NCI-H2081 treated with DMSO at 0.1 percent for 48 hours (cell line): ENCODE results near the gene BRAP.
"Not testable (repeated sequence)": the region's sequence is repeated elsewhere in the genome, so short reads cannot be mapped to it uniquely, and the experiment has no call there.

Source experiments
- DNase-seq: peaks from one replicate; lab custom pipeline; 2025; lab: John Stamatoyannopoulos, UW

The BRAP gene

DNA sequence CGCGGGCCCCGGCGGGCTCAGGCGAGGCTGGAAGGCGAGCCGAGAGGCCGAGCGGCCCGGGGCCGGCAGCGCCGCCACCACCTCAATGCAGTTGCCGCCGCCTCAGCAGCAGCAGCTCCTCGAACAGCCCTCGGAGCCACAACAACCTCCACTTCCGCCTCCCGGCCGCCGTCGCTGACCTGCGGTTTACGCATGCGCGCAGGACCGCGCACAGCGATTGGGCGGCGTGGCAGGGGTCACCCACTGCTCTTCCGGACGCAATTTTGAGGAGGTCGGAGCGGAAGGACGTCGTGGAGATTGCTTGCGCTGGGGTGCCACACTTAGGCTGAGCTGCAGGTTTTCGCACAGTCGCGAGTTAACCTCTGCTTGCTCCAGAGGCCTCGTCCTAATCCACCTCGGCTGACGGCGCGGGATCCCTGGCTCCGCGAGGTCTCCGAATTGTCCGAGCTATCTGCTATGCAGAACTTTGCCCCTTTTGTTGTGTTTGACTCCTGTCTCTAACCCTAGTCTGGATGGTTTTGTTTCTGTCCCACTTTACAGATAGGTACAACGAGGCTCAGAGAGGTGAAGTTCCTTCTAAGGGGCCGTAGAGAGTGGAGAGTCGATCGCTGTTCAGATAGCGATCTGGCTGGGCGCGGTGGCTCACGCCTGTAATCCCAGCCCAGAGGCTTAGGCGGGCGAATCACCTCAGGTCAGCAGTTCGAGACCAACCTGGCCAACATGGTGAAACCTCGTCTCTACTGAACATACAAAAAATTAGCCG is at the start of gene BRAP, which contains the start of gene ACAD10:
Gene BRAP (minus strand): TSS at position 146 of the 763 bp plus-strand sequence. CDS start 164 bp downstream, outside the sequence.
Gene ACAD10 (plus strand): TSS at position 243 of the 763 bp plus-strand sequence. CDS start 6,657 bp downstream, outside the sequence.
- peak; percentile 75 for DNase-seq

DNA sequence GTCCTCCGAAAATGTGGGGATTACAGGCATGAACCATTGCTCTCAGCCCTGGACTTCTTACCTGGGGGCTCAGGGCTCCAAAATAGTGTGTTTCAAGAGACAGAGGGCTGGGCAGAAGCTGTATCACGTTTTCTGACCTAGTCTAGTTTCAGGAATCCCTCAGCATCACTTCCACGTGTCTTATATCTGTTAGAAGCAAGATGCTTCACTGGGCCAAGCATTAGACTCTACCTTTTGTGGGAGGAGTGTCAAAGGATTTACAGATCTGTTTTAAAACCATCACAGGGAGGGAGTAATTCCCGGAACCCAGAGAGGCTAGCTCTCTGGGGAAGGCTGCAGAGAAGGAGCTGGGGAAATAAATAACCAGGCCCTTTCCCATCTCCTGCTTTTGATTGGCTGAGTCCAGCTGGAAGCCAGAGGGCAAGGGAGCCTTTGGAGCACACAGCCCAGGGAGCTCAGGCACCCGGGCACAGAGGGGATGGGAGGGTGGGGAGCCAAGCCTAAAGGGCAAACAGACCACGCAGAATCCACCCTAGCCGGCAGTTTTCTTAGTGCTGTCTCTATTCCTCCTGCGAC is 47.7 kb upstream of the BRAP start:
- DNase-seq = no peak

DNA sequence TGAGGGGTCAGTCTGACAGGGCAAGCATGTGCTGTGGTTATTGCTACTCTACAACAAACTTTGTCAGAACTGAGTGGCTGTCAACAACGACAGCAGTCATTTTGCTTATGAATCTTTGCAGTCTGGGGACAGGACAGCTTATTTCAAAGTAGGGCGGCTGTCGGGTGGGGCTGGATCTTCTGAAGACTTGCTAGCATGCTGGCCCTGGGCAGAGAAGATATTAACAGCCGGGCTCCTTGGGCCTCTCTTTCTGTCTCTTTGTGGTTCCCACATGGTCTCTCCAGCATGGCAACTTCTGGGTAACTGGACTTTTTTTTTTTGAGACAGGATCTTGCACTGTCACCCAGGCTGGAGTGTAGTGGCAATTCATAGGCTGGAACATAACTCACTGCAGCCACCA is 47.0 kb upstream of the BRAP start:
- DNase-seq = no peak

- no peak for DNase-seq
Measured at GRCh38 chr12:111730420-111730819, 44.7 kb upstream of the BRAP start.

DNA sequence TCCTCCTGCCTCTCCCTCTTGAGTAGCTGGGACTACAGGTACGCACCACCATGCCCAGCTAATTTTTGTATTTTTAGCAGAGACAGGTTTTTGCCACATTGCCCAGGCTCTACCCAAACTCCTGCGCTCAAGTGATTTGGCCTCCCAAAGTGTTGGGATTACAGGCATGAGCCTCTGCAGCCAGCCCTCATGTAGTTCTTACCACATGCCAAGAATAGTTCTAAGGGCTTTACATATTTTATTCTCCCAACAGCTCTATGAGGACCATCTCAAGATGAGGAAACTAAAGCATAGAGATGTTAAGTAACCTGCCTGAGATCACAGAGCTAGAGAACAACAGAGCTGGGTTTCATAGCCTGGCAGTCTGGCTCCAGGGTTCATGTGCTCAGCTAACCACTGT is 43.0 kb upstream of the BRAP start:
- no peak for DNase-seq

DNA sequence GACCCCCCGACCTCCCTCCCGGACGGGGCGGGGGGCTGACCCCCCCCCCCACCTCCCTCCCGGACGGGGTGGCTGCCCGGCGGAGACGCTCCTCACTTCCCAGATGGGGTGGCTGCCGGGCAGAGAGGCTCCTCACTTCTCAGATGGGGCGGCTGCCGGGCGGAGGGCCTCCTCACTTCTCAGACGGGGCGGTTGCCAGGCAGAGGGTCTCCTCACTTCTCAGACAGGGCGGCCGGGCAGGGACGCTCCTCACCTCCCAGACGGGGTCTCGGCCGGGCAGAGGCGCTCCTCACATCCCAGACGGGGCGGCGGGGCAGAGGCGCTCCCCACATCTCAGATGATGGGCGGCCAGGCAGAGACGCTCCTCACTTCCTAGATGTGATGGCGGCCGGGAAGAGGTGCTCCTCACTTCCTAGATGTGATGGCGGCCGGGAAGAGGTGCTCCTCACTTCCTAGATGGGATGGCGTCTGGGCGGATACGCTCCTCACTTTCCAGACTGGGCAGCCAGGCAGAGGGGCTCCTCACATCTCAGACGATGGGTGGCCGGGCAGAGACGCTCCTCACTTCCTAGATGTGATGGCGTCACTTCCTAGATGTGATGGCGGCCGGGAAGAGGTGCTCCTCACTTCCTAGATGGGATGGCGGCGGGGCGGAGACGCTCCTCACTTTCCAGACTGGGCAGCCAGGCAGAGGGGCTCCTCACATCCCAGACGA is 38.0 kb upstream of the BRAP start:
- DNase-seq = not testable (repeated sequence)

- no peak for DNase-seq
Measured at GRCh38 chr12:111720457-111720856, 34.7 kb upstream of the BRAP start.

DNA sequence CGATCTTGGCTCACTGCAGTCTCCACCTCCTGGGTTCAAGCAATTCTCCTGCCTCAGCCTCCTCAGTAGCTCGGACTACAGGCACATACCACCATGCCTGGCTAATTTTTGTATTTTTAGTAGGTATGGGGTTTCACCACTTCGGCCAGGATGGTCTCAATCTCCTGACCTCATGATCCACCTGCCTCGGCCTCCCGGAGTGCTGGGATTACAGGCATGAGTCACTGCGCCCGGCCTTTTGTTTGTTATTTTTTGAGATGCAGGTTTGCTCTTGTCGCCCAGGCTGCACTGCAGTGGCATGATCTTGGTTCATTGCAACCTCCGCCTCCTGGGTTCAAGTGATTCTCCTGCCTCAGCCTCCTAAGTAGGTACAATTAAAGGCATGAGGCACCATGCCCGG is 33.6 kb upstream of the BRAP start:
- not testable (repeated sequence) for DNase-seq

DNA sequence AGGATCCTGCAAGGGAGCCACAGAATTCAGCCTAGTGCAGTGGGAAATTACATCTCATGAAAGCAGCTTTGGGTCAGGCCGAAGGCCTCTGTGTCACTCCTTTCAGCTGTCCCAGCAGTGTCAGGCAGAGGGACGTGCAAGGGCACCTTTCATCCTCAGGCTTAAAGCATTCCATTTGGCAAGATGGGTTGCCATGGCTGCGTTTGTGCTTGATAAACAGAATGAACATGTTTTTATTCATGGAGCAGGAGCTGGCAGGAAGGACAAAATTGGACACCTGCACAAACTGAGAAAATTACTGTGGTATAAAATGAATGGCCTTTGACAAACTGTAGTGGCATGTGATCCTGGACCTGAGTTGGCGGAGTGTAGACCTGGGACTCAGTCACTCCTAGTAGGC is 29.5 kb upstream of the BRAP start:
- DNase-seq = peak; percentile 89

- no peak for DNase-seq
Measured at GRCh38 chr12:111706145-111706544, 20.4 kb upstream of the BRAP start.

GRCh38 chr12:111705672-111706071 is 19.9 kb upstream of the BRAP start:
- no peak for DNase-seq

DNA sequence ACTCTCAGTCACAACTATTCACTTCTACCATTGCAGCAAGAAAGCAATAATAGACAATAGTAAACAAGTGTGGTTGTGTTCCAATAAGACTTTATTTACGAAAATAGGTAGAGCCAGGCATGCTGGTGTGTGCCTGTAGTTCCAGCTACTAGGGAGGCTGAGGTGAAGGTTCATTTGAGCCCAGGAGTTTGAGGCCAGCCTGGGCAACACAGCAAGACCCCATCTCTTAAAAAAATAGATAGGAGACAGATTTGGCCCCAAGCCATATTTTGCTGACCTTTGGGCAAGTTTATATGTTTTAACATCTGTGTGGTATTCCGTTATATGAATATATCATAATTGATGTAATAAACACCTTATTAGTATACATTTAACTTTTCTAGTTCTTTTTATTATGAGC is 14.2 kb upstream of the BRAP start:
- DNase-seq = no peak

- no peak for DNase-seq
Measured at GRCh38 chr12:111693818-111694217, 8.1 kb upstream of the BRAP start.

DNA sequence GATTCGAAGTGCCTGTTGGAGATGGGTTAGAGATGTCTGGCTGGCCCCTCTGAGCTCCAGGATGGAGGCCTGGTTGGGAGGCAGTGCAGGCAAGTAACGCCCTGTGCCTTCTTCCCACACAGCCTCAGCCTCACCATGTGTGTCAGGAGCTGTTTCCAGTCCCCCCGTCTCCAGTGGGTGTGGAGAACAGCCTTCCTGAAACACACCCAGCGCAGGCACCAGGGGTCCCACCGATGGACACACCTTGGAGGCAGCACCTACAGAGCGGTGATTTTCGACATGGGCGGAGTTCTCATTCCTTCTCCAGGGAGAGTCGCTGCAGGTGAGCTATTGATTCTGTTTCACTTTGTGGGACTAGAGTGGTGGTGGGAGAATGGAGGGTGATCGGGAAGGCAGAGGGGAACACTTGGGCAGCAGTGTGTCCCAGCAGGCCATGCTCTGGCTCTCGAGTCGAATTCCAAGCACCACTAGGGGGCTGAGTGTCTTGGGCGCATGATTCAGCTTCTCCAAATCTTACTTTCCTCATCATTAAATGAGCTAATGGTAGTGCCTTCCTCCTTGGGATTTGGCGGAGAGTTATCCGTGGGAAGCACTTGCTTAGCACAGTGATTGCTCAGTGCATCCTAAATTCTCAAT is 6.9 kb upstream of the BRAP start:
- no peak for DNase-seq

- no peak for DNase-seq
Measured at GRCh38 chr12:111691262-111691661, 5.5 kb upstream of the BRAP start.

DNA sequence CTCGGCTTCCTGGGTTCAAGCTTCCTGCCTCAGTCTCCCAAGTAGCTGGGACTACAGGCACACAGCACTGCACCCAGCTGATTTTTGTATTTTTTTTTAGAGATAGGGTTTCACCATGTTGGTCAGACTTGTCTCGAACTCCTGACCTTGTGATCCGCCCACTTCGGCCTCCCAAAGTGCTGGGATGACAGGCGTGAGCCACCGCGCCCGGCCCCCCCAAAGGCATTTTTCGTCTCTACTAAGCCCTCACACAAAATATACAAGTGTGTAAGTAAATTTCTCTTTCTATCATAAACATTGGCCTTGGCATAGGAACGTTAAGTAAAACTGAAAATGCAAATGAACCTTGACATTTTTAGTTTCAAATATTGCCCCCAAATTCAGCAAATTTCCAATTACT is 2.2 kb upstream of the BRAP start:
- DNase-seq = no peak

DNA sequence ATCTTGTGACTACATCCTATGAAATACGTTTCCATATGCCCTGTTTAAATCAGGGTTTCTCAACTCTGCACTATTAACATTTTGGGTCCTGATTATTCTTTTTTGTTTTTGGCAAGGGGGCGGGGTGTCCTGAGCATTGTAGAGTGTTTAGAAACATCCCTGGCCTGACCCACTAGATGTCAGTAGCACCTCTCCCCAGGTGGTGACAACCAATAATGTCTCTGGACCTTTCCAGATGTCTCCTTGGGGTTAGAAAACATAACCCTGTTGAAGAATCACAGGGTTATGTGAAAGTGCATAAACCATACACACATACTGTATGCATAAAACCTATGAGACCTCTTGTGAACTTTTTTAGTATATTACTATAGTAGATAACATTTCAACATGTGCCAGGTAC is 1.5 kb upstream of the BRAP start:
- no peak for DNase-seq

DNA sequence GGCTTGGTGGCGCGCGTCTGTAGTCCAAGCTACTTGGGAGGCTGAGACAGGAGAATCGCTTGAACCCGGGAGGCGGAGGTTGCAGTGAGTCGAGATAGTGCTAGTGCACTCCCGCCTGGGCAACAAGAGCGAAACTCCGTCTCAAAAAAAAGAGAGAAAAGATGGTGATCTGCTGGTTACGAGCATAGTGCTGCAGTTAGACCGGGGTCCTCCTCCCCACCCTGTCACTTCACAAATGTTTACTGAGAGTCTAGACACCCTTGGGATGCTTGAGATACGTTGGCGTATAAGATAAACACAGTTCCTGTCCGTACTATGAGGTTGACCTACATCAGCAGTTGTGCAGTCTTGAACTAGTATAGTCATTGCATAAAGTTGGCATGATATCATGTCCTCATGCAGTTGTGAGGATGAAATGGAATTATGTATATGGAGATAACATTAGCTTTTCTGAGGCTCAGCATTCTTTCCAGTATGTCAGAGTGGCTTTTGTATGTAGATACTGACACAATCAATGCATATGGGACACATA is 884 bp upstream of the BRAP start:
- no peak for DNase-seq

DNA sequence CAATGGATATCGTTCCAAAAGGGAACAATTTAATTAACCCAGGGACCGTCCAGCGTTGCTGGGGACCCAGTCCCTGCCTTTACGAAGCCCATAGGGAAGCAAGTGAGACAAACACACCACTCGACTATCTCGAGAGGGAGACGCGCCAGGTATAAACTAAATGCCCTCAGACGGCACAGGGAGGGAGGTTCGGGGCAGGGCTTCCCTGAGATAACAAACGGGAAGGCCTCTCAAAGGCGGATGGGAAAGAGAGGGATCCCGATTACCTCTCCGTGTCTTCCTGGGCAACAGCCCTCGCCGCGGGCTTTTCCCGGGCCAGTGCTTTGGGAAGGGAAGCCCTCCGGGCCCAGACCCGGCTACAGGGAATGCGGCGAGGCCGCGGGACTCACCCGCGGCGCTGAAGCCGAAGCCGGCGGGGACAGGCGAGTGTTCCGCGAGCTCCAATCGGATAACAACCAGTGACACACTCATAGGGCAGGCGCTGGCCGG is 390 bp downstream of the BRAP start:
- no peak for DNase-seq

DNA sequence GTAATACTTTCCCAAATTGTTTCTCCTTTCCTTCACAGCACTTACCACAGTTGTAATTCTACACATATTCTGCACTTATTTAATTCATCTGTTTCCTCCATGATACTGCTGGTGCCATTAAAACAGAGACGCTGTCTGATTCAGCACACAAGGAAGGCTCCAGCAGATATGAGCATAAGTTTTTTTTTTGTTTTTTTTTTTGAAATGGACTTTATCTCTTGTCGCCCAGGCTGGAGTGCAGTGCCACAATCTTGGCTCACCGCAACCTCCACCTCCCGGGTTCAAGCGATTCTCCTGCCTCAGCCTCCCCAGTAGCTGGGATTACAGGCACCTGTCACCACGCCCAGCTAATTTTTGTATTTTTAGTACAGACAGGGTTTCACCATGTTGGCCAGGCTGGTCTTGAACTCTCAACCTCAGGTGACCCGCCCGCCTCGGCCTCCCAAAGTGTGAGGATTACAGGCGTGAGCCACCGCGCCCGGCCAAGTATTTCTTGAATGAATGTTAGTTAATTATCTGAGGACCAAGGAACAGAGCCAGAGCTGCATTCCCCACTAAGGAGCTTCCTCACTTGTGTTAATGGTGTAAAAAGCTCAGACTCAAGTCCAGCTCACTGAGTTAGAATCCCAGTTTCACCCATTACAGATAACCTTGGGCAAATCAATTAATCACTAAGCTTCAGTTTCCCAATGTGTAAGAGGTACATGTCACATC is 1.1 kb downstream of the BRAP start:
- not testable (repeated sequence) for DNase-seq

DNA sequence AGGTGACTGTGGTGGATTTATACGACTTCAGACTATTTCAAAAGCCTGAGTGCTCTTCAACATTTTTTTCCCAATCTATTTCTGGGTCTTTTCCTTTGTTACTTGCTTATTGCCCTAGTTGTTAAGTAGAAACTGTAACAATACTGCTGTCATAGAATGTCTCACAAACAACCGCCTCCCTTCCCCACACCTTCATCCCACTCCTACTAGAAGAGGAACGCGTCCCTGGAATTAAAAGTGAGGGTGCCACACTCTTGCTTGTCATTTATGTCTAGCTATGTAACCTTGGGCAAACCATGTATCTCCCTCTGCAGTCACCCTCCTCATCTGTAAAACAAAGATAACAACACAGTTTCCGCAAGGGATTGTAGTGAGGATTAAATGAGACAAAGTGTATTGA is 8.6 kb downstream of the BRAP start:
- DNase-seq = no peak
